Stimulated activated CD8-positive, alpha-beta memory T cell treated with anti-CD3 and anti-CD28 coated beads, Interleukin-15, amount 100 ng/mL, for 1 hour (primary cell): ENCODE measurements around the gene TMEM239.
"Not testable (repeated sequence)": the region's sequence is repeated elsewhere in the genome, so short reads cannot be mapped to it uniquely, and the experiment has no call there.

Source experiments
- DNase-seq: peaks from one replicate; pipeline ENCODE4 v3.0.0-alpha.2; 2020; ENCODE audit warnings: low read depth

Gene TMEM239

GRCh38 chr20:2799688-2800520 lies 16.3 kb upstream of the TMEM239 start:
- no peak for DNase-seq

DNA sequence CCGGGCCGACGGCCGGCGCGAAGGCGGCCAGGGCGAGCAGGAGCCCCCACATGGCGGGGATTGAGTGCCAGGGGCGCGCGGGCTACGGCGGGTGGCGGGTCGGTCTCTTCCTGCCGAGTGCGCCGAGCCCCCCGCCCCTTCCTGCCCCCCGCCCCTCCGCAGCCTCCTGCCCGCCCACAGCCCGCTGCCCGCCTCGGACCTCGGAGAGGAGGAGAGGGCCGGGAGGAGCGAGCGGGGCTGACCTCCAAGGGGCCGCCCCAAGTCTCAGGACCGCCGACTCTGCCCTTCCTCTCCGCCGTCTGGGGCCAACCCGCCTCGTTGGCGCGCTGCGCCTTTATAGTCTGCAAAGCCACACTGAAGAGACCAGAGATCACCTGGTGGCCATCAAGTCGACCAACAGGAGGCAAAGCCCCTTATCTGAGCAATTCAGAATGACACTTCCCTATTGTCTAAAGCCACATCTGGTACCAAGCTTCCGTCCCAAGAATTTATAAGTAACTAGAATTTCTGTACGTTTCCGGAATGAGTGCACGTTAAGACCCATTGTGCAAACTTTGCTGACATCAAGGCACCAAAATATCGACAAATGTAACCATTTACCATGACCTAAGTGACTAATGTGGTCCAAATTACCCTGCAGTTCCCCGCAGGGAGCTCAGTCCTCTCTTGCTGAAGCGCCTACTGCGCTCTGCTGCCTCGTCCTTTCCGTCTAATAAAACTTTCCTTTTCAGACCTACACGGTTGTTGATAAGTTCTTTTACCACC lies 15.5 kb upstream of the TMEM239 start, which contains the start of gene CPXM1:
Gene CPXM1, minus strand, starts transcription at position 107 of the 765 bp plus-strand sequence. Its CDS starts 55 bp downstream, at position 52.
- no peak for DNase-seq

GRCh38 chr20:2801286-2801728 lies 14.9 kb upstream of the TMEM239 start:
- no peak for DNase-seq

DNA sequence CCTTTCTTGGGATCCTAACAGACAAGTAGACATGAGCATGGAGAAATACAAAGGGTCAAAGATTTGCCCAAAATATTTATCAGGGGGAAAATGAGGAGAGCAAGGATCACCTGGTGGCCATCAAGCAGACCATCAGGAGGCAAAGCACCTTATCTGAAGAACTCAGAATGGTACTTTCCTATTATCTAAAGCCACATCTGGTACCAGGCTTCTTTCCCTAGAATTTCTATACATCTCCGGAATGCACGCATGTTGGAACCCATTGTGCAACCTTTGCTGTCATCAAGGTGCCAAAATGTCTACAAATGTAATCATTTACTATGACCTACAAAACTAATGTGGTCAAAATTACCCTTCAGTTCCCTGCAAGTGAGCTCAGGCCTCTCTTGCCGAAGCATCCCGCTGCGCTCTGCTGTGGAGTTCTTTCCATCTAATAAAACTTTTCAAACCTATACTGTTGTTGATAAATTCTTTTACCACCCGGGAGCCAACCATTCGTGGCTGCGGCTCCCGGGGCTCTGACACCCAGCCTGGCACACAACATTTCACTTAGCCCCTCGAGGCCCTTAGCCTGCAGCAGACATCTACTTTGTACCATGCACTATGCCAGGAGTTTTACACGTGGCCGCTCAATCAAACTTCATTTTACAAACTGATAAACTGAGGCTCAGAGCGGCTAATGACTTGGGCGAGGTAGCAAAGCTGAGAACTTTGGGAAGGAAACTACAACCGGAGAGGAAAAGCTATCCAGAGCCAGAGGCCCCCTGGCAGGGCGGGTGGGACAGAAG lies 11.9 kb upstream of the TMEM239 start:
- no peak for DNase-seq

- DNase-seq, result no peak
Observed at GRCh38 chr20:2804852-2805688, 11.1 kb upstream of the TMEM239 start.

- no peak for DNase-seq
Observed at GRCh38 chr20:2805689-2806350, 10.3 kb upstream of the TMEM239 start.

GRCh38 chr20:2806351-2806701 lies 9.8 kb upstream of the TMEM239 start:
- no peak for DNase-seq

GRCh38 chr20:2807019-2807418 lies 9.1 kb upstream of the TMEM239 start:
- DNase-seq, result no peak

- DNase-seq, result not testable (repeated sequence)
Observed at GRCh38 chr20:2807929-2808328, 8.2 kb upstream of the TMEM239 start.

DNA sequence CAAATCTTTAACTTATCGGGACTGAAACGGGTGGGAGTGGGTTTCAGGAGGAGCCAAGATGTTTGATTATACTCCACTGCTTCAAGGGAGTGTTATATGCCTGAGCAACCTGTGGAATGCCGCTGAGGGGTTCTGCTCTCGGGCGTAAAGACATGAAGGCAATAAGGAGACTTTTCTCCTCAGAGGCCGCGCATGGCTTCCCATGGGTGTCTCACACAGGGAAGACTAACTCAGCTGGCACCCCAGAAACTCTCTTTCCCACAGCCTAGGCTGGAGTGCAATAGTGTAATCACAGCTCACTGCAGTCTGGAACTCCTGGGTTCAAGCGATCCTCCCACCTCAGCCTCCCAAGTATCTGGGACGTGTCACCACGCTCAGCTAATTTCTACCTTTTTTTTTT lies 6.5 kb upstream of the TMEM239 start:
- DNase-seq, result no peak

- DNase-seq, result no peak
Observed at GRCh38 chr20:2812189-2812588, 4.0 kb upstream of the TMEM239 start.

DNA sequence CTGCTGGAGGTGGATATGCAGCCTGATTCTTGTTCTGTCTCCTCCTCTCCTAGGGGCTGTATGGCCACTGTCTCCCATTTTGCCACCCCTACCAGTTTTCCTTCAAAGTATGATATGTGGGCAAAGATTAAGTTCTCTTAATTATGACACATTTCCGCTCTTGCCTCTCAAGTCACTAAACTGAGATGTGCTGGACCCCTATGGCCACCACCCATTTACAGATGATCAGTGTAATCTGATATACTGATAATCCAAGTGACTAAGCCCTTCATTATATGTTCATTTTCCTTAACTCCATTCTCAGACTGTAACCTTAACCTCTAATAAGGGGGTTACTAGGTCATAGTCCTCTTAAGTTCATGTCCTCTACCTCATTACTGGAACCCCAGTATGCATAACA lies 2.1 kb upstream of the TMEM239 start:
- DNase-seq, result no peak

GRCh38 chr20:2814587-2815051 lies 1.5 kb upstream of the TMEM239 start, which contains the start of gene C20orf141:
Gene C20orf141 (plus strand): TSS chr20:2814987. CDS start chr20:2815185, 198 bp downstream.
- DNase-seq, result no peak

DNA sequence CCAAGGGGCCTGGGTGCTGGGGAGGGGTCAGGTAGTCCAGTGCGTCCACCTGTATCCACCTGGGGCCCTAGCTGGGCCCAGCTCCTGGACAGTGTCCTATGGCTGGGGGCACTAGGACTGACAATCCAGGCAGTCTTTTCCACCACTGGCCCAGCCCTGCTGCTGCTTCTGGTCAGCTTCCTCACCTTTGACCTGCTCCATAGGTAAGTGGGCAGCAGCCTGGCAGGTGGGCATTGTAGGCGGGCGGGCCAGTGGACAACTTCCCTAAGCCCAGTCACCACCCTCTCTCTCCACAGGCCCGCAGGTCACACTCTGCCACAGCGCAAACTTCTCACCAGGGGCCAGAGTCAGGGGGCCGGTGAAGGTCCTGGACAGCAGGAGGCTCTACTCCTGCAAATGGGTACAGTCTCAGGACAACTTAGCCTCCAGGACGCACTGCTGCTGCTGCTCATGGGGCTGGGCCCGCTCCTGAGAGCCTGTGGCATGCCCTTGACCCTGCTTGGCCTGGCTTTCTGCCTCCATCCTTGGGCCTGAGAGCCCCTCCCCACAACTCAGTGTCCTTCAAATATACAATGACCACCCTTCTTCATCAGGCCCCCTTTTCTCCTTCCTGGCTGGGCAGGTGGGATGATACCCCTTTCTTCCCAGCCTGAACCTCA lies 793 bp upstream of the TMEM239 start:
- DNase-seq, result no peak

- no peak for DNase-seq
Observed at GRCh38 chr20:2816583-2817340, 598 bp downstream of the TMEM239 start.

DNA sequence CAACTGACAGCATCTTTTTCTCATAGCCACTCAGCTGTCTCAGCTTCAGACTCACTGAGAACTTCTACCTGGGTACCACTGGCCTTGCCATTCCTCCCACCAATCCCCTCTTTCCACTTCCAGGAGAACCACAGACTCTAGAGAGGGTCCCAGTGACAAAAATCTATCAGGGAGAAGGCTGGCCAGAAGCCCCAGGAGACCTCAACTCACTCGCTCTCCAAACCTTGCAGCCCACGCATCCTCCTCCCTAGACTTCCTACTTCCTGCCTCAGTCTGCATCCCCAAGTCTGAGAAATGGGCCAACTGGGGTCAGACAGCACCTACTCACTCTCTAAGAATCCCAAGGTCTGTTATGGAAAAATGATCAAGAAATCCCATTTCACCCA lies 1.2 kb downstream of the TMEM239 start:
- no peak for DNase-seq

DNA sequence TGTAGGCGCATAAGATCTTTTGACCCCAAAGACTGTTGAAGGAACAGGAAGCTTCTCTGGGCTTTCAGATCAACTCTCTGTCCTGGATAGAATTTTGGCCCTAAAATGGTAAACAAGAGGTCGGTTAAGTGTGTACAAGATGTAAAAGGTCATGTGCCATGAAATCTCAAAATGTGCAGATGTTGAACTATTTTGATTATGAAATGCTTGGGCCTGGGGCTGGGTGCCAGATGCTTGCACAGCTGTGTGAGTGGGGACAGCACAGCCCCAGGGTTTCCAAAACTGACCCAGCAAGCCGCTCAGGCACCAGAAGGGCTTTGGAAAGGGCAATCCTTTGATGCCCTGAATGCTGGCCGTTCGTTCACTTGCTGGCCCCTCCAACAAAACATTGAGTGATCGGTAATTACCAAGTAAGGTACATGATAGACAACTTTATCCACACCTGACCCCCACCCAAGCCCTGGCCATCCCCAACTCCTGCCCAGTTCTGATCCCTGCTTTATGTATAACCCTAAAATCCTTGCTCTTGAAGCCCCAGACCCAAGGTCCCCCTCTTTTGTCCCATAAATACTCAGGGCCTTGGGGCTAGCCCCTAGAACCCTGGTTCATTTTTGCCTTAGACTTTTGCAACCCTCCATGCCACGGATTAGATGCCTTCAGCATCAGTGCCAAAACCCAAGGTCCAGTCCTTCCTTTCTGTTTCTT lies 1.9 kb downstream of the TMEM239 start:
- DNase-seq, result no peak

GRCh38 chr20:2820084-2820895 lies 4.1 kb downstream of the TMEM239 start:
- no peak for DNase-seq
